Measurements from ENCODE around the gene QRICH2.
"Not testable (repeated sequence)": the region's sequence is repeated elsewhere in the genome, so short reads cannot be mapped to it uniquely, and the experiment has no call there.

Gene QRICH2

DNA sequence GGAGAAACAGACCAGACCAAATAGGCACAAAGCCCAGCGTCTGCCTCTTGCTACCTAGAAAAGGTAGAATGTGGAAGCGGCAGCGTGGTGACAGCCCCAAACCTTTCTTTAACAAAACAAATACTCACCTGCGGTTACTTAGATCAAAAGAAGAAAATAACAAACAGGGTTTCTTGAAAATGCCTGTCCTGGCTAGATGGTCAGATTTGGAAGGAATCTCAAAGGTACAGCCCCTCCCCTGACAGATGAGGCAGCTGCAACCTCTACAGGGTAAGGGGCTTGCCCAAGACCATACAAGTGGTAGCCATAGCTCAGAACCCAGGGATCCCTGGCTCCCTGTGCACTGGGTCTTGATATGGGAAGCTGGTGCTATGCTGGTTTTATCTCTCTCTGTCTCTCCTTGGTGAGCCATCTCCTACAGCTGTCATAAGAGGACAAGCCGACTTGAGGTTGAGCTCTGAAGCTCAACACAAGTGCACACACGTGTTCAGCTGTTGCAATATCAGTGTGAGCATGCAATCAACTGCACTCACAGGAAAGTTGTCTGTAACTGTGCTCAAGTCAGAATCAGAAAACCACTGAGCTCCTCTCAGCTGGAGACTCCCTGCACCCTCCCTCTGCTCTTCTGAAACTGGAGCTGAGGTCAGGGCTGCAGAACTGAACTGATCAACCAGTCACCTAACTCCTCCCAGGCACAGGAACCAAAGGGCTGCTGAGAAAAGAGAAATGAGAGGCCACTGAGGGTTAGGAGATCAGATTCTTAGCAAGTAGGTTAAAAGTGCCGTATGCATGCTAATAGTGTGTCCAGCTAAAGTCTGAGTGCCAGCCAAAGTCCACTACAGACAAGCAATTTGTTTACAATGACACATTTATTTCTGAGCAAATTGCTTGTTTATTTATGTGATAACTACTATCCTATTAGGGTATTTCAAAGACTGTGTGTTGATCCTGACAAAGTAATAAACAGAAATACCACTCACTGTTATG, 61.7 kb downstream of the QRICH2 start:
- peak; percentile 80 for DNase-seq

DNA sequence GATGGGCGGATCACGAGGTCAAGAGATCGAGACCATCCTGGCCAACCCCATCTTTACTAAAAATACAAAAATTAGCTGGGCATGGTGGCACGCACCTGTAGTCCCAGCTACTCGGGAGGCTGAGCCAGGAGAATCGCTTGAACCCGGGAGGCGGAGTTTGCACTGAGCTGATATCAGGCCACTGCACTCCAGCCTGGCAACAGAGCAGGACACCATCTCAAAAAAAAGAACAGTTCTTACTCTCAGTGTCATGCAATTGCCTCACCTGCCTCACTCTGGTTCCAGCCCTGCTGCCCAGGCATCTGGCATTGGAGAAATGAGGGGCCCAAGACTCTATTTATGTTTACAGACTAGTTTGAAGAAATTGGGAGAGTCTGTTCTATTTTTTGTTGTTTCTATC, 63.4 kb downstream of the QRICH2 start:
- DNase-seq = not testable (repeated sequence)

DNA sequence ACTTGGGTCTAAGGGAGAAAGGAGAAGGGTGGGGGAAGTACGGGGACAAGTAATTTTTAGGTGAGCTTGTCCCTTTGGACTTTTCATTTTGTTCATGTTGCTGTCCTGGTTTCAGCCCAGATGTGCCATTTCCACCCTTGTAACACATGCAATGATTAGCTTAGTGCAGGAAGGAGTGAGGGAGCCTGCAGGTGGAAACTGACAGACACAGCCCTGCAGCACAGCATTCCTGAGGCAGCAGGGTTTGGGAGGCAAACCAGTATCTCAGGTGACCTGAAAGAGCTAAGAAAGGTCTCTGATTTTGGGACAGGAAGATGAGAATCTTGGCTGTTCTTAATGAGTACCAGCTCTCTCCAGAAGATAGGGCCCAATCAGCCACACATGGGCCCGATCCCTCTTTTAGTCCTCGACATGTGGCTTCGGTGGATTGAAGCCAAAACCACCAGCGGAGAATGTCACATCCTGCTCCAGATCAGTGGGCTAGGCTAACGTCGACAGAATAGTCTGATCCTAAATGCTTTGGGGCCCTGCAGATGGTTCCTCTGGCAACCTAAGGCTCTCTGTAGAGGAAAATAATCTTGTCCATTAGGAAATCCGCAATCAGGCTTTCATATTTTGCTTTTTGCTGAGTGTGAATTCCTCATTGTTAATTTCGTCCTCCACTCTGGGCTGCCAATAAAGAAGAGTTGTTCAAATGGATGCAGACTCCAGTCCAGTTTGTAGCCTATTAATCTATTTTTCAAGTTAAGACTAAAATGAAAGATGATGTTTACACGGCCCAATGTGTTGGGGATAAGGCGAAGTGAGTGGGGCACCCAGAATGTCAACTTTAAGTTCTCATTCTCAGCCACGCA, 64.0 kb downstream of the QRICH2 start:
- no peak for DNase-seq

DNA sequence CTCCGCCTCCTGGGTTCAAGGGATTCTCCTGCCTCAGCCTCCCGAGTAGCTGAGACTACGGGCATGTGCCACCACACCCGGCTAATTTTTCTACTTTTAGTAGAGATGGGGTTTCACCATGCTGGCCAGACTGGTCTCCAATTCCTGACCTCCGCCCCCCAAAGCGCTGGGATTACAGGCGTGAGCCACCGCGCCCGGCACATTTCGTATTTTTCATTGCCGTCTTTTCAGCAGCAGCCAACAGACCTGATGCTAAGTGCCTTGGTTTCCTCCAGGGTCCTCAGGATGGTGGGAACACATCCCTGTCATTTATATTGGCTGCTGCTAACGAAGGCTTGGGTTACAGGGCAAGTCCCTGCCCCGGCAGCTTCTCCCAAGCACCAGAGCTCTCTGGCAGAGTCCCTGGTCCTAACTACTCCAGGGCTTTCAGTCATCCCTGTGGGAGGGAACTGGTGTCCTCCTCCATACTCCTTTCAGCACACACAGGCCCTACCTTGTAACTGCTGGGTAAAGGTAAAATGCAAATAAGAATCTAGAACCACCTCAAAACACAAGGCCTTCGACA, 66.3 kb downstream of the QRICH2 start:
- DNase-seq = no peak

DNA sequence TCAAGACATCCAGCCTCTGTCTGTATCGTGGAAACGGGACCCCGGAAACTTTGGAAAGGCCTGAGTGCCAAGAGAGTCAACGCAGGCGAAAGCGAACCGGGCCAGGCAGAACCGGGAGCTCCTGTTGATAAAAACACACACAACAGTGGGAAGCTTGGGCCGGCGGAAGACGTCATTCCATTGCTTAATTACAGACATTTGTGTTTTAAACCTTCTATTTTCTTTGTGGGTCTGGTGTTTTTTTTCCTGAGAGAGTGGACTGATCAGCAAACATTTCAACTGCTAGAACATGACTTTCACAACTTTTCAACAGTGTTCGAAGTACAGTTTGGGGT, 66.9 kb downstream of the QRICH2 start:
- DNase-seq = no peak

DNA sequence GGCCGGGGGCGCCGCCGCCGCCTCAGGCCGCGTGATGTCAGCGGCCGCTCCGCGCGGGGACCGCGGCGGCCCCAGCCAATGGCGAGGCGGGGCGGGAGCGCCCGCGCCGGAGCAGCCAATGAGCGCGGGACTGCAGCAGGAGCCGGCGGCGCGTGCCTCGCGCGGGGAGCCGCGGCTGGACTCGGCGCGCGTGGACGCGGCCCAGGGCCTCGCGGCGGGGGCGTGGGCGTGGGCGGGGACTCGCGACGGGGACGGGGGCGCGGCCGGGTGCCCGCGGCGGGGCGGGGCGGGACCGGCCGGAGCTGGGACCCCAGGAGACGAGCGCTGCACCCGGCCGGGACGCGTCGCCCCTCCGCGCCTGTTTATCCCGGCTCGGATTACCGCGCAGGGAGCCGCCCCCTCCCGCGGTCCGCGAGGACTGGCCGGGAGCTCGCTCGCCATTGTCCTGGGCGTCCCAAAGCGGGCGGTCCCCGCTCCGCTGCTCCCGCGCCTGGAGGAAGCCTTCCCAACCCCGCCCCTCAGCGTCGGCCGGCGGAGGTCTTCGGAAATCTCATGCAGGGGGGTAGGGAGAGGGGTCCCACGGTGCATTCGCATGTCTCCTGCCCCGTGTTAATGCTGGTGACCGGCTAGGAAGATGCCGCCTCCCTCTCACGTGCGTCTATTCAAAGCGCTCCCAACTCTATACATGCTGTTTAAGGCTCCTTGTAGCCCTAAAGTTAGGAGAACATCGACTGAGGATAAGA, 67.4 kb downstream of the QRICH2 start, which contains the start of gene RNF157:
Gene RNF157 (minus strand): TSS at position 33 of the 743 bp plus-strand sequence. CDS start 253 bp downstream, outside the sequence.
- peak; percentile 63 for DNase-seq

DNA sequence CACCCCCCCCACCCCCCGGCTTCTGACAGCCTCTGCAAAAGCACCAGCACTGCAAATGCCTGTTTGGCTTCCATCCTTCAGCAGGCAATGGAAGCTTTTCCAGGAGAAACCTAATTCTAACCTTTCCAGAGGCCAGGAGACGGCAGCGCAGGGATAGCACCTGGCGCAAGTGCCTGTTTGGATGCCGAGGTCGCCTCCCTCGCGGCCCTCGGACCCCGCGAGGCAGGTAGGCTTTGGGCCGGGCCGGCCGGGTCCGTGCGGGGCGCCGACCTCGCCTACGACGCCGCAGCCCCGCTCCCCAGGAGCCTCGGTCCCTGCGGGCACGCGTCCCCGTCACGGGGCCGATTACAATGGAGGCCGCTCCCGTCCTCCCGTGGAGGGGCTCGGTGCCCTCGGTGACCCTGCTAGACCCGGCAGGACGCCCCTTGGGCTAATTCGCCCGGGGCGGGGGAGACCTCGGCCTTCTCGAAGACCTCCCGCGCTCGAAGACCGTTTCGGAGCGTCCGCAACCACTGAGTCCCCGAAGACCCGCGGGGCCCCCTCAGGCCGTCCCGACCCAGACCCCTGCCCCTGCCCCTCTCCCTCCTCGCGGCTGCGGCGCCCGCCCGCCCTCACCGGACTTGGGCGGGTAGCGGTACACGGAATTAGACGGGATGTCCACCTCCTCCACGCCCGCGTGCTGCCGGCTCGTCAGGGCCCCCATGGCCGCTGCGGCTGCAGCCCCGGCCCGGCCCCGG, 68.4 kb downstream of the QRICH2 start:
- DNase-seq = no peak

DNA sequence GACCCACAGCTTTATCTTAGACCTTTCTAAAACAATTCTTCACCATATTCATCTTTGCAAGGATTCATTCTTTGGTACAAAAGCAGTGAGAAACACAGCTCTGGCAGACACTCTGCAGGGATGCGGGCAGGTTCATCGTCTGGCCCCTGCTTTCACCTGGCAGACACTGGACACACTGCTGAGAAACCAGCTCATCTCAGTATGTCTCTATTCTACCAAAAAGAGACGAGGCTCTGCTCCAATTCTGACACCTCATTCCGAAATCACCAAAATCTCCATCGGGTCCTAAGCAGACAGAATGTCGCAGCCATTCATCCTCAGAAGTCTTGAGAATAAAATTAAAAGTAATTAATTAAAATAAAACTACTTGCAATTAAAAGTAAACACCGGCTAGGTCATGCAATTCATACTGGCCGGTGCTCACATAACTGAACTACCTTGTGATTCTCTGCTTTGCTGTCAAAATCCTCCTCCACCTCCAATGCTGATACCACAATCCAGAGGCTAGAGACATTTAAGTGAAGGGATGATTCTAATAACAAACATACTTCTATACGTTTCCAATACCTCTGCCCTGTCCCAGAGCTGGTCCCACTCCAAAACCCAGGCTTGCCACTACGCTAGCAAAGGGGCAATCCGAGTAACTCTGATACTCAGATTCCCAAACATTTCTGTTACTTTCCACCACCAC, 69.1 kb downstream of the QRICH2 start:
- DNase-seq = no peak

DNA sequence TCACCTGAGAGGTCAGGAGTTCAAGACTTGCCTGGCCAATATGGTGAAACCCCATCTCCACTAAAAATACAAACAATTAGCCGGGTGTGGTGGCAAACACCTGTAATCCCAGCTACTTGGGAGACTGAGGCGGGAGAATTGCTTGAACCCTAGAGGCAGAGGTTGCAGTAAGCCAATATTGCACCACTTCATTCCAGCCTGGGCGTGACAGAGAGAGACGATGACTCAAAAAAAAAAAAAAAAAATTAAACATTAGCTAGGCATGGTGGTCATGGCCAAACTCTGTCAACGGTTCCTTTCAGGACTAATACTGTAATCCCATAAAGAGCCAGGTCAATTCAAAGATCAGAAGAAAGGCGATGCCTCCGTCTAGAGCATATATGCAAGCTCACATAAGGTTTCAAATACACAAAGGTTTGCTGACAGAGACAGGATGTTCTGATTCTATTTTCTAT, 70.2 kb downstream of the QRICH2 start:
- no peak for DNase-seq

DNA sequence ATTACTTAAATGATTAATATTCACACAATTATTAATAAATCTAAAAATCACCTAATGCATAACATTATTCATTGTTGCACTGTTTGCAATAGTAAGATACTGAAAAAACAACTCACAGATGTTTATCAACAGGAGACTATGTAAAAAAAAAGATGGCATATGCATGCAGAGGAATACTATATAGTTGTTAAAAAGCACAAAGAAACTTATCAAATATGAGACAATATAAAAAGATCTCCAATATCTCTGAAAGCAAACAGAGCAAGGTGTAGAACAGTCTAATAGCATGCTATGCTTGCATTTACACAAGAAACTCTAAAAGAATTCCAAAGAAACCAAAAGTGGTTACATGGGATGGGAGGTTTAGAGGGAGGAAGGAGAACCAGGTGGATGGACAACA, 71.5 kb downstream of the QRICH2 start:
- DNase-seq = no peak

DNA sequence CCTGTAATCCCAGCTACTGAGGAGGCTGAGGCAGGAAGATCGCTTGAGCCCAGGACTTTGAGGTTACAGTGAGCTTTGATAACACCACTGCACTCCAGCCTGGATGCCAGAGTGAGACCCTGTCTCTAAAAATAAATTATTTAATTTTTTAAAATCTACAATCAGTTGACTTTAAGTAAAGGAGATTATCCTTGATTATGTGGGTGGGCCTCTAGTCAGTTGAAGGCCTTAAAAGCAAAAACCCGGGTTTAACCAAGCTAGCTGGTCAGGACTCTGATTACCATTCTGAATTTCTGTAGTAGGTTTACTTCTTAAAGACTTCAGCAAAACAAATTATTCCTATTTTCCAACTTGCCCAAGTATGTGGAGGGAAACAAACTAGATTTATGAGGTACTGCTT, 72.2 kb downstream of the QRICH2 start:
- DNase-seq = no peak

DNA sequence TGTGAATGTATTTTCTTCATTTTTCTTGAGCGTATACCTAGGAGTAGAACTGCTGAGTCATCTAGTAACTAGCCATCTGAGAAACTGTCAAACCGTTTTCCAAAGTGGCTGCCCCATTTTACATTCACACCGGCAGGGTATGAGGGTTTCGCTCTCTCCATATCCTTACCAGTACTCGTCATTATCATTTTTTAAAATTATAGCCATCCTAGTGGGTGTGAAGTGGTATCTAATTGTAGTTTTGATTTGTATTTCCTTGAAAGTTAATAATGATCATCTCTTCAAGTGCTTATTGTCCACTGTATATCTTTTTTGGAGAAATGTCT, 73.8 kb downstream of the QRICH2 start:
- DNase-seq = no peak

DNA sequence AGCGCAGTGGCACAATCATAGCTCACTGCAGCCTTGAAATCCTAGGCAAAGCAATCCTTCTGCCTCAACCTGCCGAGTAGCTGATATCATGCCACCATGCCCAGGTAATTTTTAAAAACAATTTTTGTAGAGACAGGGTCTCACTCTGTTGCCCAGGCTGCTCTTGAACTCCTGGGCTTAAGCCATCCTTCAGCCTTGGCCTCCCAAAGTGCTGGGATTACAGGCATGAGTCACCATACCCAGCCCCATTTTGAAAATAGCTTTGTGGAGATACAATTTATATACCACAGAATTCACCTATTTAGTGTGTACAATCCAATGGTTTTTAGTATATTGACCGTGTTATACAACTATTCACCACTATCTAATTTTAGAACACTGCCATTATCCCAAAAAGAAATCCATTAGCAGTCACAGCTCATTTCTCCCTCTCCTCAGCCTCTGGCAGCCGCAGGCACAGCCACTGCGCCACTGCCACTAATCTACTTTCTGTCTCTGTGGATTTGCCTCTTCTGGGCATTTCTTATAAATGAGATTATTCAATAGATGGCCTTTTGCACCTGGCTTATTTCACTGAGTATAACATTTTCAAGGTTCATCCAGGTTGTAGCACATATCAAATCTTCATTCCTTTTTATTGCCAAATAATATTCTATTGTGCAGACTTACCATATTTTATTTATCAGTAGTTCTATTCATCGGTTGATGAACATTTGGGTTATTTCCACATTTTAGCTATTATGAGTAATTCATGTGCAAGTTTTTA, 74.3 kb downstream of the QRICH2 start:
- DNase-seq = no peak

DNA sequence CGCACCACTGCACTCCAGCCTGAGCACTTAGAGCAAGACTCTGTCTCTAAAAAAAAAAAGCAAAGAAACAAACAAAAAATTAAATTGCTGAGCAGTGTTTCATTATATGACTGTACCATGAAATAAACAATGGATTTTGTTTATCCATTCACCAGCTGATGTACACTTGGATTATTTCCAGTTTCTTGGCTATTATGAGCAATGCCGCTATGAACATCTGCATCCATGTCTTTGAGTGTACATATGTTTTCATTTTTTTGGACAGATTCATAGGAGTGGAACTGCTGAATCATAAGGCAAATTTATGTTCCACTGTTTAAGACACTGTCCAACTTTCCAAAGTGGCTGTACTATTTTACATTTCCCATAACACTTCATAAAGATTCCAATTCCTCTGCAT, 75.7 kb downstream of the QRICH2 start:
- DNase-seq = no peak

DNA sequence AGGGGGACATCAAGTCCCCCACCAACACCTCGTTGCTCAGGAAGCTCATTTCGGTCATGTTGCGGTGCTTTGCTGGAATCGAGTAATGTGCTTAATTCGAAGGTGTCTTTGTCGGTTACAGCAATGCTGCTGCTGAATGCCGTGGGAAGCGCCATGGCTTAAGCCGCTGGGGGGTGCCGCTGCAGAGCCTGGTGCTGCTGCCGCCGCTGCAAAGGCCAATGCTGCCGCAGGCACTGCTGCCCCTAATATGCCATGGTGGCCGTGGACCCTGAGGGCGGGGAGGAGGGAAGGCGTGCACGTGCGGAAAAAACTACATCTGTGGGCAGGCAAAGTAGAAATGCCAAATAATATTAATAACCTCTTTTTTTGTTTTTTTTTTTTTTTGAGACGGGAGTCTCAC, 81.3 kb downstream of the QRICH2 start:
- not testable (repeated sequence) for DNase-seq

DNA sequence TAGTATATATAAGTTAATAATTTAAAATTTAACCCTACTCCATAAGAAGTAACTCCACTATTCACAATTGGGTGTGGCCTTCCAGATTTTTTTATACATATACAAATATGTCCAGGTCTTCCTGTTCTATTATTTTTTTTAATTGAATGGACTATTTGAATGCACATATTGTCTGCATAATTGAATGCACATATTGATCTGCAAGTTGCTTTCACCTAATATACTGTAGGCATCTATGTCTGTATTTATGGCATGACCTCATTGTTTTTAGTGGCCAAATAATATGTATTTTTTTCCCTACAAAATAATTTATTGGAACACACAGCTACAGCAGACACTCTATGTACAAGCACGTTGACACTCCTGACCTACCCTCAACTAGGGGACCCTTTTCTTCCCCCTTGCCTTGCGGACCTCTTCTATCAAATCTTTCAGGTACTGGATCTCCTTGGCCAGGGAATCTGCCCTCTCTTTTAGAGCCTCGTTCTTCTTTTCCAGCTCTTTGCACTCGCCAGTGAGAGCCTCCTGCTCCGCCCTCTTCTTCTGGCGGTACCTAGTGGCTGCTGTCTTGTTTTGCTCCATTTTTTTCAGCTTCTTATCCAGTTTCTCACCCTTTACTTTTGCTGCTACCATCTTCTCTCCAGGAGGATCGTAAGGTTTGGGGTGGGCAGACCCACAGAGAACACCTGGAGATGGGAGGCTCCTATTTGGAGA, 82.5 kb downstream of the QRICH2 start:
- not testable (repeated sequence) for DNase-seq

Measured in activated CD4-positive, alpha-beta T cell treated with anti-CD3 and anti-CD28 coated beads for 48 hours (primary cell).